Smooth muscle cell (in vitro differentiated cells): ENCODE results near the gene SSNA1. TPM values are rescaled to one million over a fixed set of nuclear protein-coding genes. Genes with fewer than 3 reads are reported as not detected.

Source experiments
- DNase-seq: peaks from one replicate; lab custom pipeline; 2025; ENCODE audit not compliant: unreplicated experiment; lab: John Stamatoyannopoulos, UW
- H2AFZ ChIP-seq: fragments of 200-600 bp; sonication (generic); 2 replicates; pipeline ENCODE4 v1.6.0; 2016; ENCODE audit warnings: antibody characterized with exemption, low read depth, mild to moderate bottlenecking
- H3F3A ChIP-seq: fragments of 200-600 bp; sonication (generic); 2 replicates; pipeline ENCODE4 v1.6.0; 2017; ENCODE audit warnings: antibody characterized with exemption, low read depth
- H3K27ac ChIP-seq: fragments of 200-600 bp; sonication (generic); 2 replicates; pipeline ENCODE4 v1.5.1; 2016; ENCODE audit warnings: low read depth, mild to moderate bottlenecking
- H3K27me3 ChIP-seq: fragments of 200-600 bp; sonication (generic); 2 replicates; pipeline ENCODE4 v1.6.1; 2016; ENCODE audit warnings: low read depth, mild to moderate bottlenecking
- H3K36me3 ChIP-seq: fragments of 200-600 bp; sonication (generic); 2 replicates; pipeline ENCODE4 v1.5.1; 2016; ENCODE audit warnings: low read depth
- H3K4me1 ChIP-seq: fragments of 200-600 bp; sonication (generic); 2 replicates; pipeline ENCODE4 v1.5.1; 2016; ENCODE audit warnings: low read depth
- H3K4me2 ChIP-seq: fragments of 200-600 bp; sonication (generic); 2 replicates; pipeline ENCODE4 v1.6.0; 2016; ENCODE audit warnings: mild to moderate bottlenecking
- H3K4me3 ChIP-seq: fragments of 200-600 bp; sonication (generic); 2 replicates; pipeline ENCODE4 v1.5.1; 2016; ENCODE audit warnings: mild to moderate bottlenecking
- H3K79me2 ChIP-seq: fragments of 200-600 bp; sonication (generic); 2 replicates; pipeline ENCODE4 v1.6.0; 2016; ENCODE audit warnings: low read depth, mild to moderate bottlenecking
- H3K9ac ChIP-seq: fragments of 200-600 bp; sonication (generic); 2 replicates; pipeline ENCODE4 v1.6.0; 2016; ENCODE audit warnings: low read depth
- H3K9me3 ChIP-seq: fragments of 200-600 bp; sonication (generic); replicated peaks from 2 replicates; pipeline ENCODE4 v1.5.1; 2016; ENCODE audit warnings: low read depth
- H4K20me1 ChIP-seq: fragments of 200-600 bp; sonication (generic); 2 replicates; pipeline ENCODE4 v1.6.0; 2016; ENCODE audit warnings: low read depth
- CTCF ChIP-seq: fragments of 200-600 bp; sonication (generic); IDR thresholded peaks from 2 replicates; pipeline ENCODE4 v1.5.1; 2017; ENCODE audit warnings: borderline replicate concordance, mild to moderate bottlenecking, antibody characterized with exemption; ENCODE audit not compliant: insufficient read depth, poor library complexity, severe bottlenecking
- WGBS: methylation state at CpG from one replicate; pipeline ENCODE4 v1.1.7; 2016; ENCODE audit warnings: low lambda C conversion rate; 5-methylcytosine and 5-hydroxymethylcytosine counted together
- polyA plus RNA-seq: library from polyadenylated mRNA; unstranded; fragments of >200 nt; fragmentation: Nextera tagmentation; extraction: Ambion mirVana; gene quantifications from 2 replicates; pipeline ENCODE4 v1.2.1, GENCODE V29; 2016
- total RNA-seq: library from RNA; depleted of rRNA; stranded (reverse); fragments of >200 nt; gene quantifications from 2 replicates; pipeline ENCODE4 v1.2.3, GENCODE V29; 2014

SSNA1 gene
- total and polyA plus RNA-seq, 2 experiments from 2014 or later: 69.5 to 84.9 TPM

GRCh38 chr9:137229903-137230704 lies 41.6 kb downstream of the SSNA1 start:
- H4K20me1 ChIP-seq: no peaks in the 10 kb centered on the region
- DNase-seq: no peak
- TF ChIP-seq CTCF: no peak

GRCh38 chr9:137230705-137231371 lies 42.4 kb downstream of the SSNA1 start, which contains the start of gene SLC34A3:
Gene SLC34A3 (plus strand): TSS chr9:137230901. CDS start chr9:137231703, 802 bp downstream.
- no peaks in the 10 kb centered on the region for H3F3A ChIP-seq
- no peaks in the 10 kb centered on the region for H3K79me2 ChIP-seq
- no peak for TF ChIP-seq CTCF
- 90% methylated on average over 14 of the region's 14 CpGs for WGBS
- no peak for DNase-seq
- peaks cover 1% of the 10 kb centered on the region for H4K20me1 ChIP-seq
- H3K27me3 ChIP-seq: no peaks in the 10 kb centered on the region
- no peak within 1 kb of the TSS for H3K4me3 ChIP-seq
- H3K4me1 ChIP-seq: no peaks in the 10 kb centered on the region
- H3K27ac ChIP-seq: no peak within 1 kb of the TSS
- no peaks in the 10 kb centered on the region for H3K36me3 ChIP-seq
- no peak within 1 kb of the TSS for H2AFZ ChIP-seq
- H3K9ac ChIP-seq: no peak within 1 kb of the TSS
- no peak within 1 kb of the TSS for H3K4me2 ChIP-seq
- H3K9me3 ChIP-seq: no peaks in the 10 kb centered on the region

More at GRCh38 chr9:137229903-137230704, 41.6 kb downstream of the SSNA1 start:
- Histone ChIP-seq H3K9me3 (no peaks in the 10 kb centered on the region), H3K4me2 (no peak overlapping the region), H3K36me3 (no peaks in the 10 kb centered on the region), H3K4me3 (no peak overlapping the region), H3K79me2 (no peaks in the 10 kb centered on the region), H2AFZ (no peak overlapping the region), H3K27ac (no peak overlapping the region), H3K4me1 (no peaks in the 10 kb centered on the region), H3K9ac (no peak overlapping the region), H3K27me3 (no peaks in the 10 kb centered on the region), H3F3A (no peaks in the 10 kb centered on the region)
- whole genome bisulfite sequencing: 84% methylated on average over 20 of the region's 31 CpGs

- no peak for TF ChIP-seq CTCF
- H2AFZ ChIP-seq: no peak overlapping the region
- H3K9ac ChIP-seq: no peak overlapping the region
- no peaks in the 10 kb centered on the region for H3K36me3 ChIP-seq
- WGBS: 94% methylated on average over 22 of the region's 23 CpGs
- no peaks in the 10 kb centered on the region for H3K79me2 ChIP-seq
- H3K4me2 ChIP-seq: no peak overlapping the region
- H3F3A ChIP-seq: no peaks in the 10 kb centered on the region
- H3K4me1 ChIP-seq: peaks cover 4% of the 10 kb centered on the region
- H3K9me3 ChIP-seq: no peaks in the 10 kb centered on the region
- H3K27ac ChIP-seq: no peak overlapping the region
- DNase-seq: no peak
- H4K20me1 ChIP-seq: peaks cover 6% of the 10 kb centered on the region
- no peaks in the 10 kb centered on the region for H3K27me3 ChIP-seq
- H3K4me3 ChIP-seq: no peak overlapping the region
These were observed 43.0 kb downstream of the SSNA1 start for GRCh38 chr9:137231372-137232039.
